Type B pancreatic cell (in vitro differentiated cells): ENCODE results near the gene TBC1D22A. TPM values are rescaled to one million over a fixed set of nuclear protein-coding genes. Genes with fewer than 3 reads are reported as not detected.

Source experiments
- DNase-seq: peaks from one replicate; pipeline ENCODE4 v3.0.0; 2021; ENCODE audit warnings: mixed read lengths; ENCODE audit not compliant: unreplicated experiment; ENCODE audit errors: extremely low spot score
- H3K27ac Mint-ChIP-seq: 2 replicates; pipeline ENCODE4 v1.8.0; 2021; ENCODE audit warnings: mild to moderate bottlenecking, mixed read lengths
- H3K27me3 Mint-ChIP-seq: 2 replicates; pipeline ENCODE4 v1.8.0; 2021; ENCODE audit warnings: mixed read lengths
- H3K36me3 Mint-ChIP-seq: 2 replicates; pipeline ENCODE4 v1.8.0; 2021; ENCODE audit warnings: mixed read lengths
- H3K4me1 Mint-ChIP-seq: one replicate; pipeline ENCODE4 v1.8.0; 2021; ENCODE audit warnings: mixed read lengths; ENCODE audit not compliant: unreplicated experiment
- H3K4me3 Mint-ChIP-seq: 2 replicates; pipeline ENCODE4 v1.8.0; 2021; ENCODE audit warnings: mild to moderate bottlenecking, mixed read lengths
- H3K9me3 Mint-ChIP-seq: 2 replicates; pipeline ENCODE4 v1.8.0; 2021; ENCODE audit warnings: mixed read lengths
- total RNA-seq: library from RNA; stranded (reverse); gene quantifications from 2 replicates; pipeline ENCODE4 v1.2.1, GENCODE V29; 2021; ENCODE audit warnings: low replicate concordance
- TF ChIP-seq, protein P1 (sequence below): fragments of 200-600 bp; sonication (generic); conservative IDR thresholded peaks from 2 replicates; pipeline ENCODE4 v1.5.0; 2021; ENCODE audit warnings: antibody characterized with exemption, mild to moderate bottlenecking

The TBC1D22A gene
- total RNA-seq, 1 donor from 2014 or later = 16.2 TPM

GRCh38 chr22:46843821-46844255 lies 81.4 kb downstream of the TBC1D22A start:
- H3K4me3 Mint-ChIP-seq = no peak overlapping the region
- H3K27ac Mint-ChIP-seq = no peak overlapping the region
- peaks cover 10% of the 10 kb centered on the region for H3K4me1 Mint-ChIP-seq
- H3K27me3 Mint-ChIP-seq = no peaks in the 10 kb centered on the region
- H3K36me3 Mint-ChIP-seq = peaks cover 17% of the 10 kb centered on the region
- TF ChIP-seq, protein P1, sequence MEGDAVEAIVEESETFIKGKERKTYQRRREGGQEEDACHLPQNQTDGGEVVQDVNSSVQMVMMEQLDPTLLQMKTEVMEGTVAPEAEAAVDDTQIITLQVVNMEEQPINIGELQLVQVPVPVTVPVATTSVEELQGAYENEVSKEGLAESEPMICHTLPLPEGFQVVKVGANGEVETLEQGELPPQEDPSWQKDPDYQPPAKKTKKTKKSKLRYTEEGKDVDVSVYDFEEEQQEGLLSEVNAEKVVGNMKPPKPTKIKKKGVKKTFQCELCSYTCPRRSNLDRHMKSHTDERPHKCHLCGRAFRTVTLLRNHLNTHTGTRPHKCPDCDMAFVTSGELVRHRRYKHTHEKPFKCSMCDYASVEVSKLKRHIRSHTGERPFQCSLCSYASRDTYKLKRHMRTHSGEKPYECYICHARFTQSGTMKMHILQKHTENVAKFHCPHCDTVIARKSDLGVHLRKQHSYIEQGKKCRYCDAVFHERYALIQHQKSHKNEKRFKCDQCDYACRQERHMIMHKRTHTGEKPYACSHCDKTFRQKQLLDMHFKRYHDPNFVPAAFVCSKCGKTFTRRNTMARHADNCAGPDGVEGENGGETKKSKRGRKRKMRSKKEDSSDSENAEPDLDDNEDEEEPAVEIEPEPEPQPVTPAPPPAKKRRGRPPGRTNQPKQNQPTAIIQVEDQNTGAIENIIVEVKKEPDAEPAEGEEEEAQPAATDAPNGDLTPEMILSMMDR = no peak
- DNase-seq = no peak
- no peaks in the 10 kb centered on the region for H3K9me3 Mint-ChIP-seq

GRCh38 chr22:46844606-46845210 lies 82.3 kb downstream of the TBC1D22A start:
- Mint-ChIP-seq H3K36me3 (peaks cover 17% of the 10 kb centered on the region), H3K4me3 (no peak overlapping the region), H3K27ac (no peak overlapping the region), H3K9me3 (no peaks in the 10 kb centered on the region), H3K27me3 (no peaks in the 10 kb centered on the region), H3K4me1 (peaks cover 10% of the 10 kb centered on the region)
- no peak for DNase-seq
- TF ChIP-seq, protein P1 = no peak

- Mint-ChIP-seq H3K27me3 (no peaks in the 10 kb centered on the region), H3K4me3 (no peak overlapping the region), H3K4me1 (peaks cover 10% of the 10 kb centered on the region), H3K9me3 (no peaks in the 10 kb centered on the region), H3K27ac (peak overlapping the region; percentile 20), H3K36me3 (peaks cover 16% of the 10 kb centered on the region)
- TF ChIP-seq, protein P1 = peak; percentile 69
- DNase-seq = no peak
Observed at GRCh38 chr22:46845296-46846149, 83.1 kb downstream of the TBC1D22A start.

DNA sequence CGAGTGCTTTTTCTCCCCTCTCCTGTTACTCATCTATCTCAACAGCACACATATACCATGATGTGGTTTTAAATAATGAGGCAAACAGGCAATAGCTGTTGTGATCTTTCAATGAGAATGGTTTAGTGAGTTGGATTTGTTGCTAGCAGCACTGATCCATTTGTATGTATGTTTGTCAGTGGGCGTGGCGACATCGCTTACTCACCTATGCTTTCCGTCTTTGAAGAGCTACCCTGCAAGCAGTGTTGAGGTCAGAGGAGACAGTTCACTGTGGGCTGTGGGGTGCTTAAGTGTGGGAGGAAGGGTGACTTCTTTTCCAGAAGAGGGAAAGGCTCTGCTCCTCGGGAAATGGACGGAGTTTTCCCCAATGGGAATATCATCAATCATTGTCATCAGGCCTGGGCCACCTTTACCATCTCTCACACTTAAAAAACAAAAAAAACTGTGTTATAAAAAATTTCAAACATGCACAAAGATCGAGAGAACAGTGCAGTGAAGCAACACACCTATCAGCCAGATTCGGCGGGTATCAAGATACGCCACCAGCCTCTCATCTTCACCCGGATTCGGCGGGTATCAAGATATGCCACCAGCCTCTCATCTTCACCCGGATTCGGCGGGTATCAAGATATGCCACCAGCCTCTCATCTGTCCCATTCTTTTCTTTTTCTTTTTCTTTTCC lies 83.8 kb downstream of the TBC1D22A start:
- peak overlapping the region; percentile 20 for H3K27ac Mint-ChIP-seq
- no peak for DNase-seq
- H3K4me1 Mint-ChIP-seq = peaks cover 10% of the 10 kb centered on the region
- H3K9me3 Mint-ChIP-seq = no peaks in the 10 kb centered on the region
- H3K27me3 Mint-ChIP-seq = no peaks in the 10 kb centered on the region
- TF ChIP-seq, protein P1 = no peak
- no peak overlapping the region for H3K4me3 Mint-ChIP-seq
- peaks cover 20% of the 10 kb centered on the region for H3K36me3 Mint-ChIP-seq

- Mint-ChIP-seq H3K27me3 (no peaks in the 10 kb centered on the region), H3K4me1 (peaks cover 10% of the 10 kb centered on the region), H3K27ac (no peak overlapping the region), H3K4me3 (no peak overlapping the region), H3K36me3 (peaks cover 18% of the 10 kb centered on the region), H3K9me3 (no peaks in the 10 kb centered on the region)
- DNase-seq = no peak
- TF ChIP-seq, protein P1 = no peak
Observed at GRCh38 chr22:46846832-46847355, 84.4 kb downstream of the TBC1D22A start.
